CD4-positive, alpha-beta T cell treated with Interferon alpha-2 for 1 hour (primary cell): ENCODE results near the gene MYO10.
A peak's percentile ranks its signal among the peaks of the same experiment; 100 is the strongest.

ENCODE experiments used
- DNase-seq, 2 donors: peaks; one replicate each; pipeline ENCODE4 v3.0.0-alpha.2; 2020 to 2022

Gene MYO10

GRCh38 chr5:16807547-16807864 lies 128.6 kb downstream of the MYO10 start:
- DNase-seq: no peak

- no peak for DNase-seq
Measured at GRCh38 chr5:16806711-16807546, 129.2 kb downstream of the MYO10 start.

GRCh38 chr5:16805486-16805885 lies 130.6 kb downstream of the MYO10 start:
- DNase-seq: no peak

- no peak for DNase-seq
Measured at GRCh38 chr5:16803831-16804230, 132.3 kb downstream of the MYO10 start.

GRCh38 chr5:16800477-16800876 lies 135.6 kb downstream of the MYO10 start:
- DNase-seq: no peak

GRCh38 chr5:16799796-16800195 lies 136.3 kb downstream of the MYO10 start:
- no peak for DNase-seq

- DNase-seq: no peak
Measured at GRCh38 chr5:16797951-16798350, 138.1 kb downstream of the MYO10 start.

GRCh38 chr5:16794269-16794913 lies 141.7 kb downstream of the MYO10 start:
- no peak for DNase-seq

- DNase-seq: no peak
Measured at GRCh38 chr5:16792598-16793275, 143.4 kb downstream of the MYO10 start.

- DNase-seq: no peak
Measured at GRCh38 chr5:16791904-16792597, 144.0 kb downstream of the MYO10 start.

- DNase-seq: peak in 1 of 2 donors; percentile 43
Measured at GRCh38 chr5:16791036-16791705, 144.9 kb downstream of the MYO10 start.

- DNase-seq: no peak
Measured at GRCh38 chr5:16788957-16789356, 147.1 kb downstream of the MYO10 start.

- no peak for DNase-seq
Measured at GRCh38 chr5:16787278-16787677, 148.8 kb downstream of the MYO10 start.

GRCh38 chr5:16784843-16785791 lies 151.0 kb downstream of the MYO10 start:
- DNase-seq: no peak

GRCh38 chr5:16784088-16784487 lies 152.0 kb downstream of the MYO10 start:
- DNase-seq: no peak

GRCh38 chr5:16781828-16782626 lies 154.1 kb downstream of the MYO10 start:
- DNase-seq: no peak

GRCh38 chr5:16780325-16780724 lies 155.8 kb downstream of the MYO10 start:
- no peak for DNase-seq

- no peak for DNase-seq
Measured at GRCh38 chr5:16777432-16777831, 158.7 kb downstream of the MYO10 start.

- no peak for DNase-seq
Measured at GRCh38 chr5:16776611-16777251, 159.4 kb downstream of the MYO10 start.

- no peak for DNase-seq
Measured at GRCh38 chr5:16774806-16775205, 161.3 kb downstream of the MYO10 start.
